ENCODE results near the gene PRKACB.
"Not testable (repeated sequence)": the region's sequence is repeated elsewhere in the genome, so short reads cannot be mapped to it uniquely, and the experiment has no call there.

PRKACB gene

GRCh38 chr1:84272401-84272800 is 128.3 kb downstream of the PRKACB start:
- DNase-seq: no peak

GRCh38 chr1:84277343-84278059 is 133.4 kb downstream of the PRKACB start:
- no peak for DNase-seq

- DNase-seq: no peak
Measured at GRCh38 chr1:84278905-84279304, 134.8 kb downstream of the PRKACB start.

GRCh38 chr1:84280912-84281311 is 136.8 kb downstream of the PRKACB start:
- no peak for DNase-seq

- no peak for DNase-seq
Measured at GRCh38 chr1:84282780-84283333, 138.8 kb downstream of the PRKACB start.

- no peak for DNase-seq
Measured at GRCh38 chr1:84283381-84283780, 139.3 kb downstream of the PRKACB start.

- DNase-seq: no peak
Measured at GRCh38 chr1:84286071-84286470, 142.0 kb downstream of the PRKACB start.

- not testable (repeated sequence) for DNase-seq
Measured at GRCh38 chr1:84287389-84287788, 143.3 kb downstream of the PRKACB start.

All from NCI-H524 (cell line).